Measurements from ENCODE around the gene RAB9A.
"Not testable (repeated sequence)": the region's sequence is repeated elsewhere in the genome, so short reads cannot be mapped to it uniquely, and the experiment has no call there.

RAB9A gene

GRCh38 chrX:13703135-13703534, 14.2 kb downstream of the RAB9A start:
- DNase-seq = no peak

- DNase-seq = no peak
Observed at GRCh38 chrX:13703589-13703988, 14.7 kb downstream of the RAB9A start.

- DNase-seq = no peak
Observed at GRCh38 chrX:13711141-13711540, 22.2 kb downstream of the RAB9A start.

- DNase-seq = no peak
Observed at GRCh38 chrX:13716455-13716854, 27.5 kb downstream of the RAB9A start.

GRCh38 chrX:13716905-13717304, 28.0 kb downstream of the RAB9A start:
- DNase-seq = no peak

GRCh38 chrX:13717700-13718472, 29.0 kb downstream of the RAB9A start:
- DNase-seq = peak; percentile 7

- DNase-seq = no peak
Observed at GRCh38 chrX:13719192-13719856, 30.4 kb downstream of the RAB9A start.

- DNase-seq = no peak
Observed at GRCh38 chrX:13721371-13721770, 32.4 kb downstream of the RAB9A start.

GRCh38 chrX:13721819-13722519, 33.0 kb downstream of the RAB9A start:
- DNase-seq = no peak

GRCh38 chrX:13724878-13725277, 36.0 kb downstream of the RAB9A start:
- DNase-seq = not testable (repeated sequence)

GRCh38 chrX:13726583-13726982, 37.7 kb downstream of the RAB9A start:
- not testable (repeated sequence) for DNase-seq

GRCh38 chrX:13730523-13730922, 41.6 kb downstream of the RAB9A start:
- DNase-seq = not testable (repeated sequence)

- no peak for DNase-seq
Observed at GRCh38 chrX:13732246-13733067, 43.5 kb downstream of the RAB9A start.

GRCh38 chrX:13733506-13733905, 44.6 kb downstream of the RAB9A start:
- DNase-seq = no peak

GRCh38 chrX:13734278-13735172, 45.6 kb downstream of the RAB9A start, which contains the start of the genes OFD1 and TRAPPC2:
Gene OFD1 (plus strand): TSS chrX:13734748. CDS start chrX:13735072, 324 bp downstream.
Gene TRAPPC2 (minus strand): TSS chrX:13734620. CDS start chrX:13719963, 14,657 bp downstream.
- peak; percentile 85 for DNase-seq

- DNase-seq = no peak
Observed at GRCh38 chrX:13741695-13742094, 52.8 kb downstream of the RAB9A start.

- no peak for DNase-seq
Observed at GRCh38 chrX:13742397-13743176, 53.7 kb downstream of the RAB9A start.

GRCh38 chrX:13747836-13748235, 58.9 kb downstream of the RAB9A start:
- DNase-seq = peak; percentile 24

- DNase-seq = no peak
Observed at GRCh38 chrX:13748486-13748885, 59.6 kb downstream of the RAB9A start.

GRCh38 chrX:13750204-13750603, 61.3 kb downstream of the RAB9A start:
- no peak for DNase-seq

- no peak for DNase-seq
Observed at GRCh38 chrX:13750812-13751211, 61.9 kb downstream of the RAB9A start.

Data from amniotic stem cell (primary cell).